ENCODE results near the gene CD81.
"Not testable (repeated sequence)": the region's sequence is repeated elsewhere in the genome, so short reads cannot be mapped to it uniquely, and the experiment has no call there.

The CD81 gene, protein sequence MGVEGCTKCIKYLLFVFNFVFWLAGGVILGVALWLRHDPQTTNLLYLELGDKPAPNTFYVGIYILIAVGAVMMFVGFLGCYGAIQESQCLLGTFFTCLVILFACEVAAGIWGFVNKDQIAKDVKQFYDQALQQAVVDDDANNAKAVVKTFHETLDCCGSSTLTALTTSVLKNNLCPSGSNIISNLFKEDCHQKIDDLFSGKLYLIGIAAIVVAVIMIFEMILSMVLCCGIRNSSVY

DNA sequence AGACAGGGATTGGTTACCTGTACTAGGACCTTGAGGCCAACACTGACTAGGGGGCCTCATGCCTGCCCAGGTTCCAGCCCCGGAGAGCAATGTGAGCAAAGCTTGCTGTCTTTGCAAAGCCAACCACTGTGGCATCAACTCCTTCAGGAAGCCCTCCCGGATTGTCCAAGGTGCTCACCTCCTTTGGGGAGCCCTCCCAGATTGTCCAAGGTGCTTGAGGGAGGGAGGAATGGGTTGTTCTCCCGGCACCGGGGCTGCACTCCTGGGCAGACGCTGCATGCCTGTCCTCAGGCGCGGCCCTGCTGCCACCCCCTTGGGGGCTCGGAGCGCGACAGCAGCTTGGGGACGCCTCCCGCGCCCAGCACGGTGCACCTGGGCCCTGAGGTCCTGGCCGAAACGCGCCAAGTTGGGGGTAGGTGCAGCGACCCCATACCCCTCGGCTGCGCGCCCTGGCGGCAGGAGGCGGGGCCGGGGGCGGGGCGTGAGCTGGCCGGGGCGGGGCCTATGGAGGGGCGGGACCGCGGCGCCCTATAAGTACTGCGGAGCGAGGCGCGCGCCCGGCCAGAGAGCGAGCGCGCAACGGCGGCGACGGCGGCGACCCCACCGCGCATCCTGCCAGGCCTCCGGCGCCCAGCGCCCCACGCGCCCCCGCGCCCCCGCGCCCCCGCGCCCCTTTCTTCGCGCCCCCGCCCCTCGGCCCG is at the start of gene CD81:
Gene CD81 (plus strand): TSS at position 560 of the 701 bp plus-strand sequence. CDS start 240 bp downstream, outside the sequence.
- DNase-seq (ENCODE audit: low read depth), result peak; percentile 48
- TF ChIP-seq, protein P1, sequence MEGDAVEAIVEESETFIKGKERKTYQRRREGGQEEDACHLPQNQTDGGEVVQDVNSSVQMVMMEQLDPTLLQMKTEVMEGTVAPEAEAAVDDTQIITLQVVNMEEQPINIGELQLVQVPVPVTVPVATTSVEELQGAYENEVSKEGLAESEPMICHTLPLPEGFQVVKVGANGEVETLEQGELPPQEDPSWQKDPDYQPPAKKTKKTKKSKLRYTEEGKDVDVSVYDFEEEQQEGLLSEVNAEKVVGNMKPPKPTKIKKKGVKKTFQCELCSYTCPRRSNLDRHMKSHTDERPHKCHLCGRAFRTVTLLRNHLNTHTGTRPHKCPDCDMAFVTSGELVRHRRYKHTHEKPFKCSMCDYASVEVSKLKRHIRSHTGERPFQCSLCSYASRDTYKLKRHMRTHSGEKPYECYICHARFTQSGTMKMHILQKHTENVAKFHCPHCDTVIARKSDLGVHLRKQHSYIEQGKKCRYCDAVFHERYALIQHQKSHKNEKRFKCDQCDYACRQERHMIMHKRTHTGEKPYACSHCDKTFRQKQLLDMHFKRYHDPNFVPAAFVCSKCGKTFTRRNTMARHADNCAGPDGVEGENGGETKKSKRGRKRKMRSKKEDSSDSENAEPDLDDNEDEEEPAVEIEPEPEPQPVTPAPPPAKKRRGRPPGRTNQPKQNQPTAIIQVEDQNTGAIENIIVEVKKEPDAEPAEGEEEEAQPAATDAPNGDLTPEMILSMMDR (IDR thresholded peaks at IDR 0.05; ENCODE audit: insufficient read depth, low read depth, low read length, missing control alignments), result no peak
- H3K4me3 ChIP-seq (ENCODE audit: low read length), result peak within 1 kb of the TSS; percentile 84

DNA sequence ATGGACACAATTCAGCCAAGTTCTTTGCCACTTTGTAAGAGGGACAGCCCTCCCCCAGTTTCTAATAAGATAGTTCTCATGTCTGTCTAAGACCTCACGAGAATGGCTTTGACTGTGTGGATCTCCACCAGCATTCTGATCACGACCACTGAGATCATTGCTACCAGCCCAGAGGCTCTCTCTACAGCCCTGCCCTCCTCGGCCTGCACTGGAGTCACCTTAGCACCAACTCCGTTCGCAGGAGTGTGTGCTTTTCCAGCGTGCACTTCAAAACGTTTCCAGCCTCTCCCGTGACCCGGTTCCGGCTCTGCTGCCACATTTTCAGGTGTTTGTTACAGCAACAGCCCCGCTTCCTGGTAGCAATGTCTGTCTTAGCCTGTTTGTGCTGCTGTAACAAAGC is 49.1 kb upstream of the CD81 start:
- DNase-seq (ENCODE audit: low read depth), result no peak

GRCh38 chr11:2328656-2329354 is 48.3 kb upstream of the CD81 start:
- DNase-seq (ENCODE audit: low read depth), result no peak
- H3K4me3 ChIP-seq (ENCODE audit: low read length), result no peak overlapping the region
- TF ChIP-seq, protein P1 (IDR thresholded peaks at IDR 0.05; ENCODE audit: insufficient read depth, low read depth, low read length, missing control alignments), result no peak

More for the DNA sequence above, 49.1 kb upstream of the CD81 start:
- TF ChIP-seq, protein P1 (IDR thresholded peaks at IDR 0.05; ENCODE audit: insufficient read depth, low read depth, low read length, missing control alignments), result no peak
- no peak overlapping the region for H3K4me3 ChIP-seq (ENCODE audit: low read length)

- no peak for DNase-seq (ENCODE audit: low read depth)
- TF ChIP-seq, protein P1 (IDR thresholded peaks at IDR 0.05; ENCODE audit: insufficient read depth, low read depth, low read length, missing control alignments), result no peak
These were observed 47.6 kb upstream of the CD81 start for GRCh38 chr11:2329551-2329950.

GRCh38 chr11:2330696-2331095 is 46.4 kb upstream of the CD81 start:
- TF ChIP-seq, protein P1 (IDR thresholded peaks at IDR 0.05; ENCODE audit: insufficient read depth, low read depth, low read length, missing control alignments), result no peak
- no peak for DNase-seq (ENCODE audit: low read depth)
- no peak overlapping the region for H3K4me3 ChIP-seq (ENCODE audit: low read length)

More at GRCh38 chr11:2329551-2329950, 47.6 kb upstream of the CD81 start:
- no peak overlapping the region for H3K4me3 ChIP-seq (ENCODE audit: low read length)

DNA sequence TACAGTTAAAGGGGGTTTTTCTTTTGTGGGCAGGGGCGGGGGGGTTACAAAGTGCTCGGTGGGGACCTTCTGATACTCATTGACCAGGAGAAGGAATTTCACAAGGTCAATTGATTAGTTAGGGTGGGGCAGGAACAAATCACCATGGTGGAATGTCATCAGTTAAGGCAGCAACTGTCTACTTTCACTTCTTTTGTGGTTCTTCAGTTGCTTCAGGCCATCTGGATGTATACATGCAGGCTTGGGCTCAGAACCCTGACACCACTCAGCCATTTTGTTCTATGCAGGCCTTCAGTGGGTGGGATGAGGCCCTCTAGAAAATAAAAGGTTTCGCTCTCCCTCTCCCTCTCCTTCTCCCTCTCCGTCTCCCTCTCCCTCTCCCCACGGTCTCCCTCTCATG is 45.7 kb upstream of the CD81 start:
- TF ChIP-seq, protein P1 (IDR thresholded peaks at IDR 0.05; ENCODE audit: insufficient read depth, low read depth, low read length, missing control alignments), result no peak
- H3K4me3 ChIP-seq (ENCODE audit: low read length), result no peak overlapping the region
- no peak for DNase-seq (ENCODE audit: low read depth)

DNA sequence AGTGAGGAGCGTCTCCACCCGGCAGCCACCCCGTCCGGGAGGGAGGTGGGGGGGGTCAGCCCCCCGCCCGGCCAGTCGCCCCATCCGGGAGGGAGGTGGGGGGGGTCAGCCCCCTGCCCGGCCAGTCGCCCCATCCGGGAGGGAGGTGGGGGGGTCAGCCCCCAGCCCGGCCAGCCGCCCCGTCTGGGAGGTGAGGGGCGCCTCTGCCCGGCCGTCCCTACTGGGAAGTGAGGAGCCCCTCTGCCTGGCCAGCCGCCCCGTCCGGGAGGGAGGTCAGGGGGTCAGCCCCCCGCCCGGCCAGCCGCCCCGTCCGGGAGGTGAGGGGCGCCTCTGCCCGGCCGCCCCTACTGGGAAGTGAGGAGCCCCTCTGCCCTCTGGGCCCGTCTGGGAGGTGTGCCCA is 44.5 kb upstream of the CD81 start:
- DNase-seq (ENCODE audit: low read depth); H3K4me3 ChIP-seq (ENCODE audit: low read length): not testable (repeated sequence)

DNA sequence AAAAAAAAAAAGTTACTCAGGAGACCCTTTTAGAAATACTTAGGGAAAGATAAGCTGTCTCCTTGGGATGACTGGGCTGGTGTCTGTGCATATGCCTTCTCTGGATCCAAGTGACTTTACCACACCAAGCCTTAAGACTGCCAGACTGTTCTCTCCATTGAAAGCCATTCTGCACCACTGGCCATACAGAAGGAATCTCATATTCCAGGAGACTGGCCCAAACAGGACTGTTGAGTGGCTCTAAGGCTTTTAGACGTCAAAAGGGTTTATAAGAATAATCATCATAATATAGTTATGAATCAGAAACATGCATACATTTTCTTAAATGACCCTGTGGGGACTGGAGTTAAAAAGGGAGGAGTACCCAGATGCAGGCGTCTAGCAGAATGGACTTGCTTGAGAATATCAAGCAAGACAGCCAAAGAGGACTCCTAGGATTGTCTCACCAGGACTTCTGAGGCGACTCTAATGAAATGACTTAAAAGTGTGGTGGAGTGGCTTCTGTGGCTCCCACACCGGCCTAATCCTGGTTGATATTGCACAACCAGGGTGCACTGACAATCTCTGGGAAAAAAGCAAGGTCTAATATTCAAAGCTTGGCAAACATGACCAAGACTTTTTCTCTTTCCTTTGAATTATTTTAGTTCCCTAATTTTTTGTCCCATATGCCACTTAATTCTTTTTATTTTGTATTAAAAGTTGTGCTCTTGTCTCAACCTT is 43.5 kb upstream of the CD81 start:
- H3K4me3 ChIP-seq (ENCODE audit: low read length); DNase-seq (ENCODE audit: low read depth): not testable (repeated sequence)

- not testable (repeated sequence) for H3K4me3 ChIP-seq (ENCODE audit: low read length)
These were observed 41.8 kb upstream of the CD81 start for GRCh38 chr11:2335286-2335685.

More at GRCh38 chr11:2335286-2335685, 41.8 kb upstream of the CD81 start:
- not testable (repeated sequence) for DNase-seq (ENCODE audit: low read depth)

All from epithelial cell of esophagus (primary cell).